Measurements from ENCODE around the gene TUBGCP3. TPM values are rescaled to one million over a fixed set of nuclear protein-coding genes. Genes with fewer than 3 reads are reported as not detected.

Gene TUBGCP3
- total RNA-seq, 6 donors from 2014 or later: 27.7 to 50.3 (median 34.9) TPM

DNA sequence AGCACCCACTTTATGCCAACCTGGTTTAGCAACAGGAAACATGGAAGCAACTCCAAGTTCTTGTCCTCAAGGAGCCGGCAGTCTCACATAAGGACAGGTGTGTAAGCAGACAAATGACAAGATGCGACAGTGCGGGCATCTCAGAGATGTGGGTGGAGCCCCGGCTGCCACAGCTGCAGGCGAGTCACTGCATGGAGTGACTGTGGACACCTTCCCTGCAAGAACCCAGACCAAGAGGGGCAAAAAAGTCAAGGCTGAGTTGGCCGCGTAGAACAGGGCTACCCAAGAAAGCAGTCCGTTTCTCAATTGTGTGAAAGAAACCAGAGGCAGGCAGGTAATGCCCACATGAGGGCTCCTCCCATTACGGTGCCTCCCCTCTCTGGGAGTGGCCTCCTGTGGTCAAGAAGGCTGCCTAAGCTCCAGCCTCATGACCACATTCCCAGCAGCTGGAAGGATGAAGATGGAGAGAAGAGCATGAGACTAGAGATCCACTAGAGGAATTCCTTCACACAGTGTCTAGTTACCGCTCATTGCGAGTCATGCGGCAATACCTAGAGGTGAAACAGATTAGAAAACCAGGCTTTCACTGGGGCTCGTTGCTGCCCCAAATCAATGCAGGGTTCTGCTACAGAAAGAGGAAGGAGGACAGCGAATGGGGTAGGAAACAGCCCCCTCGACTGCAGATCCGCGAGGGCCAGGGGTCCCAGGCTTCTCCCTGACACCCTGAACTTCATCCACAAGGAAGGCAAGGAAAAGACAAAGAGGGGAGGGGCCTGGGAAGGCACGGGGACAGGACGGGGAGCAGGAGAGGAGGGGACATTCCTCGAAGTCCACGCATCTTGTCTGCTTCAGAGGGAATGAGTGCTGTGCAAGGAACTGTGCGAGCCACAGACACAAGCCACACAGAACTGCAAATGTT, 131.6 kb downstream of the TUBGCP3 start:
- ATAC-seq (ENCODE audit: low FRiP score in 2 of 2) (no peak), DNase-seq (peak in 1 of 2 donors; percentile 10)
- no peak overlapping the region for H3K4me3 ChIP-seq
- peaks cover 0 to 1% (median under 1%) of the 10 kb centered on the region in 4 donors for H3K9me3 ChIP-seq
- H3K36me3 ChIP-seq: no peaks in the 10 kb centered on the region
- H3K27me3 ChIP-seq: no peaks in the 10 kb centered on the region
- H3K27ac ChIP-seq: no peak overlapping the region
- TF ChIP-seq POLR2A (IDR thresholded peaks at IDR 0.05) (no peak), POLR2AphosphoS5 (IDR thresholded peaks at IDR 0.05) (no peak), EP300 (IDR thresholded peaks at IDR 0.05) (no peak)
- TF ChIP-seq, protein P1, sequence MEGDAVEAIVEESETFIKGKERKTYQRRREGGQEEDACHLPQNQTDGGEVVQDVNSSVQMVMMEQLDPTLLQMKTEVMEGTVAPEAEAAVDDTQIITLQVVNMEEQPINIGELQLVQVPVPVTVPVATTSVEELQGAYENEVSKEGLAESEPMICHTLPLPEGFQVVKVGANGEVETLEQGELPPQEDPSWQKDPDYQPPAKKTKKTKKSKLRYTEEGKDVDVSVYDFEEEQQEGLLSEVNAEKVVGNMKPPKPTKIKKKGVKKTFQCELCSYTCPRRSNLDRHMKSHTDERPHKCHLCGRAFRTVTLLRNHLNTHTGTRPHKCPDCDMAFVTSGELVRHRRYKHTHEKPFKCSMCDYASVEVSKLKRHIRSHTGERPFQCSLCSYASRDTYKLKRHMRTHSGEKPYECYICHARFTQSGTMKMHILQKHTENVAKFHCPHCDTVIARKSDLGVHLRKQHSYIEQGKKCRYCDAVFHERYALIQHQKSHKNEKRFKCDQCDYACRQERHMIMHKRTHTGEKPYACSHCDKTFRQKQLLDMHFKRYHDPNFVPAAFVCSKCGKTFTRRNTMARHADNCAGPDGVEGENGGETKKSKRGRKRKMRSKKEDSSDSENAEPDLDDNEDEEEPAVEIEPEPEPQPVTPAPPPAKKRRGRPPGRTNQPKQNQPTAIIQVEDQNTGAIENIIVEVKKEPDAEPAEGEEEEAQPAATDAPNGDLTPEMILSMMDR (IDR thresholded peaks at IDR 0.05): no peak
- 82 to 84% methylated on average over 22 of the region's 22 CpGs for WGBS, 2 donors
- H3K4me1 ChIP-seq: no peaks in the 10 kb centered on the region

GRCh38 chr13:112455476-112456059, 132.4 kb downstream of the TUBGCP3 start:
- no peaks in the 10 kb centered on the region for H3K36me3 ChIP-seq

DNA sequence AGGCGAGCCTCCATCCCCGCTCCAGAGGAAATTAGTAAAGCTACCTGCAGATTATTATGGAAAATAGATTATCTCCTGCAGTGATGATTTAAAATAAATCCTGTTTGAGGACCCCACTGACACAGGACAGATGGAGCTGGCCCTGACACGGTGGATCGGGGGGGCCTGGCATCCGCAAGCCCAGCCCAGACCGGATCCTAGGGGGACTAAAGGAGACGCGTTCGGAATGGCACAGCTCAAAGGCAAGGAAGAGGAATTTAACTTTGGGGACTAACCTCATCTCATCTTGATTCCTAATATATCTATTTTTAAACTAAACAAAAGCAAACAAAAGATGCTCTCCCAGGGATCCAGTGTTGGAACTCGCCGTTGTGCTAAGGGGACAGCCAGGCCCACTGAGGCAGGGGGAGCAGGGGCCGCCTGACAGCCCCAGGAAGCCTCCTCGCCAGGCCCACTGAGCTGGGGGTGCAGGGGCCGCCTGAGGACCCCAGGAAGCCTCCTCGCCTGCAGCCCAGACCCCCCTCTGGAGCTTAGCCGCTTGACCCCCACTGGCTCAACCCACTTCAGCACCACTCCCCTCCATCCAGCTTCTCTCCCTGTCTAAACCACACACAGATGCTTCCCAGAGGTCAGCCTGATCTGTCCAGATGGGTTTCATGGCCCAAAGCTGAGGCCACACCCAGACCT, 133.2 kb downstream of the TUBGCP3 start:
- ATAC-seq (ENCODE audit: low FRiP score in 2 of 2): no peak
- WGBS, 2 donors: 66 to 83% methylated on average over 16 of the region's 16 CpGs
- peak in 1 of 2 donors; percentile 6 for DNase-seq
- Histone ChIP-seq H3K36me3 (no peaks in the 10 kb centered on the region), H3K9me3 (no peaks in the 10 kb centered on the region), H3K27ac (no peak overlapping the region), H3K27me3 (no peaks in the 10 kb centered on the region), H3K4me3 (no peak overlapping the region), H3K4me1 (no peaks in the 10 kb centered on the region)
- TF ChIP-seq EP300 (IDR thresholded peaks at IDR 0.05): no peak
- TF ChIP-seq, protein P1 (IDR thresholded peaks at IDR 0.05): no peak
- TF ChIP-seq POLR2AphosphoS5 (IDR thresholded peaks at IDR 0.05): no peak
- no peak for TF ChIP-seq POLR2A (IDR thresholded peaks at IDR 0.05)

More at GRCh38 chr13:112455476-112456059, 132.4 kb downstream of the TUBGCP3 start:
- Histone ChIP-seq H3K27ac (no peak overlapping the region), H3K4me1 (no peaks in the 10 kb centered on the region), H3K9me3 (no peaks in the 10 kb centered on the region), H3K27me3 (no peaks in the 10 kb centered on the region), H3K4me3 (no peak overlapping the region)
- ATAC-seq (ENCODE audit: low FRiP score in 2 of 2): no peak
- peak in 1 of 2 donors; percentile 12 for DNase-seq
- TF ChIP-seq POLR2A (IDR thresholded peaks at IDR 0.05) (no peak), POLR2AphosphoS5 (IDR thresholded peaks at IDR 0.05) (no peak), EP300 (IDR thresholded peaks at IDR 0.05) (no peak)
- TF ChIP-seq, protein P1 (IDR thresholded peaks at IDR 0.05): no peak
- 87 to 94% methylated on average over 12 to 17 of the region's 17 CpGs for WGBS, 2 donors

GRCh38 chr13:112453874-112454647, 133.9 kb downstream of the TUBGCP3 start:
- no peaks in the 10 kb centered on the region for H3K9me3 ChIP-seq
- H3K36me3 ChIP-seq: no peaks in the 10 kb centered on the region
- no peak overlapping the region for H3K4me3 ChIP-seq
- H3K27me3 ChIP-seq: no peaks in the 10 kb centered on the region
- H3K27ac ChIP-seq: no peak overlapping the region
- ATAC-seq (ENCODE audit: low FRiP score in 2 of 2) (peak in 1 of 2 donors; percentile 7), DNase-seq (peak; percentile 17 to 52)
- H3K4me1 ChIP-seq: no peaks in the 10 kb centered on the region
- no peak for TF ChIP-seq POLR2A (IDR thresholded peaks at IDR 0.05)
- no peak for TF ChIP-seq POLR2AphosphoS5 (IDR thresholded peaks at IDR 0.05)
- TF ChIP-seq, protein P1 (IDR thresholded peaks at IDR 0.05): no peak
- no peak for TF ChIP-seq EP300 (IDR thresholded peaks at IDR 0.05)
- 83 to 86% methylated on average over 17 to 30 of the region's 30 CpGs for WGBS, 2 donors

All from upper lobe of left lung (tissue), 6 donors.